Endothelial cell of umbilical vein (primary cell): ENCODE data around the gene SCTR. TPM values are rescaled to one million over a fixed set of nuclear protein-coding genes. Genes with fewer than 3 reads are reported as not detected.

Experiments used
- BruUV-seq: library from RNA; stranded (reverse); fragments of 400-500 nt; replicated peaks from 2 replicates; lab custom pipeline; 2021; lab: Mats Ljungman, UMichigan
- CTCF ChIA-PET: fragments of 300-600, 350-600 bp; sonication (Branson Sonifier 250); formaldehyde crosslinking; loops from one replicate; lab custom pipeline; 2021; ENCODE audit warnings: antibody characterized with exemption, inconsistent platforms; lab: Charles Lee
- POLR2A ChIA-PET: fragments of 300-600, 350-600 bp; sonication (Branson Sonifier 250); formaldehyde crosslinking; loops from one replicate; lab custom pipeline; 2021; ENCODE audit warnings: antibody characterized with exemption, inconsistent platforms; lab: Charles Lee
- DNase-seq: peaks from one replicate; pipeline ENCODE4 v3.0.0-alpha.2; 2011; ENCODE audit warnings: low read depth, low spot score
- FAIRE-seq: peaks from 2 replicates; lab custom pipeline; 2011; peaks lifted over from hg19 to GRCh38; lab: Jason Lieb, UNC
- H2AFZ ChIP-seq: 2 replicates; pipeline ENCODE4 v1.6.0; 2012; ENCODE audit warnings: low read depth, low read length, control low read depth, inconsistent platforms
- H3K27ac ChIP-seq: 2 replicates; pipeline ENCODE4 v1.5.1; 2011; ENCODE audit warnings: low read depth, mild to moderate bottlenecking, control low read depth, low read length, moderate library complexity; ENCODE audit not compliant: insufficient read depth
- H3K27me3 ChIP-seq, 2 experiments: 2 replicates each; pipeline versions ENCODE4 v1.6.0 to v1.6.1; 2011; ENCODE audit warnings: low read length in 2 of 2, mixed read lengths in 1 of 2; ENCODE audit not compliant: control insufficient read depth in 2 of 2, insufficient read depth in 2 of 2
- H3K36me3 ChIP-seq, 2 experiments: 2 replicates in 1 of 2; 3 replicates in 1 of 2; pipeline ENCODE4 v1.5.1; 2011; ENCODE audit warnings: low read length in 2 of 2, mild to moderate bottlenecking in 1 of 2, moderate library complexity in 1 of 2; ENCODE audit not compliant: control insufficient read depth in 2 of 2, insufficient read depth in 2 of 2; ENCODE audit errors: extremely low read depth in 1 of 2
- H3K4me1 ChIP-seq: 3 replicates; pipeline ENCODE4 v1.5.1; 2011; ENCODE audit warnings: mild to moderate bottlenecking, low read length; ENCODE audit not compliant: control insufficient read depth, insufficient read depth; ENCODE audit errors: extremely low read depth
- H3K4me2 ChIP-seq: 2 replicates; pipeline ENCODE4 v1.6.1; 2011; ENCODE audit warnings: low read length, control low read depth, mixed read lengths; ENCODE audit not compliant: insufficient read depth
- H3K4me3 ChIP-seq, 3 experiments: fragments of 200-600 bp in 1 of 3; sonication (generic), shearing (Covaris generic) in 1 of 3; replicated peaks in 1 of 3; 2 replicates each; pipeline ENCODE4 v1.5.1; 2011 to 2016; ENCODE audit warnings: control low read depth in 3 of 3, low read length in 3 of 3, mild to moderate bottlenecking in 2 of 3, inconsistent platforms in 1 of 3, low read depth in 1 of 3, moderate library complexity in 1 of 3; ENCODE audit not compliant: insufficient read depth in 1 of 3
- H3K79me2 ChIP-seq: 2 replicates; pipeline ENCODE4 v1.6.0; 2012; ENCODE audit warnings: low read length, inconsistent platforms; ENCODE audit not compliant: control insufficient read depth, insufficient read depth
- H3K9ac ChIP-seq: replicated peaks from 2 replicates; pipeline ENCODE3; 2011; ENCODE audit warnings: low read length, control low read depth; ENCODE audit not compliant: insufficient read depth; ENCODE audit errors: extremely low read depth
- H3K9me1 ChIP-seq: replicated peaks from 3 replicates; pipeline ENCODE4 v1.6.0; 2011; ENCODE audit warnings: mild to moderate bottlenecking, low read length; ENCODE audit not compliant: control insufficient read depth, insufficient read depth; ENCODE audit errors: extremely low read depth
- H3K9me3 ChIP-seq: replicated peaks from 2 replicates; pipeline ENCODE4 v1.5.1; 2012; ENCODE audit warnings: low read length, inconsistent platforms; ENCODE audit not compliant: control insufficient read depth, insufficient read depth
- H4K20me1 ChIP-seq: replicated peaks from 2 replicates; pipeline ENCODE3; 2011; ENCODE audit warnings: mild to moderate bottlenecking, low read length; ENCODE audit not compliant: control insufficient read depth, insufficient read depth; ENCODE audit errors: extremely low read depth
- EZH2 ChIP-seq: IDR thresholded peaks from 2 replicates; pipeline ENCODE4 v1.6.1; 2012; ENCODE audit warnings: borderline replicate concordance, low read depth, mild to moderate bottlenecking, moderate library complexity, low read length, inconsistent platforms; ENCODE audit not compliant: severe bottlenecking
- FOS ChIP-seq: IDR thresholded peaks from 2 replicates; pipeline ENCODE4 v1.6.1; 2011; ENCODE audit warnings: mild to moderate bottlenecking, low read length, moderate library complexity, borderline replicate concordance; ENCODE audit not compliant: insufficient read depth
- GATA2 ChIP-seq: IDR thresholded peaks from 2 replicates; pipeline ENCODE4 v1.7.0; 2011; ENCODE audit warnings: low read depth, mild to moderate bottlenecking, moderate library complexity, mixed read lengths, low read length; ENCODE audit not compliant: insufficient read length, insufficient read depth
- JUN ChIP-seq: IDR thresholded peaks from 2 replicates; pipeline ENCODE4 v1.6.1; 2011; ENCODE audit warnings: borderline replicate concordance, low read depth; ENCODE audit not compliant: insufficient read length, insufficient read depth
- POLR2A ChIP-seq: IDR thresholded peaks from 2 replicates; pipeline ENCODE4 v1.6.1; 2012; ENCODE audit warnings: low read depth, mild to moderate bottlenecking, control low read depth, low read length
- POLR2AphosphoS5 ChIP-seq: IDR thresholded peaks from 2 replicates; pipeline ENCODE4 v1.6.1; 2012; ENCODE audit warnings: low read depth, mild to moderate bottlenecking, control low read depth, low read length, moderate library complexity; ENCODE audit not compliant: insufficient read depth
- dilution Hi-C: fragments of 300-500 bp; cut with MboI; formaldehyde crosslinking; loops from one replicate; pipeline ENCODE4 v1.15.0; 2019; ENCODE audit warnings: low sequenced_read_pairs; ENCODE audit not compliant: extremely low pct_ligation_motif_present
- intact Hi-C: fragments of 100-400 bp; cut with micrococcal nuclease; formaldehyde crosslinking; loops from one replicate; pipeline ENCODE4 v1.10.0; 2022
- polyA plus RNA-seq, 4 experiments: library from polyadenylated mRNA; depleted of rRNA in 3 of 4; stranded (reverse) in 3 of 4; unstranded in 1 of 4; fragments of >200 nt; gene quantifications; 2 replicates each; pipeline versions ENCODE4 v1.2.1 to v1.2.3, GENCODE V29; 2011 to 2012; ENCODE audit warnings: missing spikeins in 1 of 4
- total RNA-seq: library from RNA; stranded (reverse); gene quantifications from 2 replicates; pipeline ENCODE4 v1.2.3, GENCODE V29; 2021
- TF ChIP-seq, protein P1 (sequence below): IDR thresholded peaks from 2 replicates; pipeline ENCODE4 v1.6.1; 2011; ENCODE audit not compliant: insufficient read depth, insufficient read length

The SCTR gene
- total and polyA plus RNA-seq, 2 donors (not counting 3 experiments of a cell fraction or from before 2014, with no cell fraction given), result not detected

GRCh38 chr2:119546447-119546767 is 22.1 kb upstream of the SCTR start:
- POLR2A ChIA-PET, result no interaction called here
- dilution Hi-C loops, result no loop called here
- no peaks in the 10 kb centered on the region for H4K20me1 ChIP-seq
- CTCF ChIA-PET, result interaction anchor here (1.0 kb wide), 1 partner anchor 9 kb away, joined by 3 read pairs; no protein-coding TSS in a partner anchor
- H3K27ac ChIP-seq, result no peak overlapping the region
- H2AFZ ChIP-seq, result no peak overlapping the region
- DNase-seq, result no peak
- no peak overlapping the region for H3K9ac ChIP-seq
- no peak for FAIRE-seq
- peaks cover 4% of the 10 kb centered on the region for H3K4me1 ChIP-seq
- BruUV-seq, result no TSS peak
- H3K36me3 ChIP-seq, result no peaks in the 10 kb centered on the region
- no peak overlapping the region for H3K4me3 ChIP-seq
- H3K4me2 ChIP-seq, result no peak overlapping the region
- no peak for TF ChIP-seq POLR2A
- TF ChIP-seq, protein P1, sequence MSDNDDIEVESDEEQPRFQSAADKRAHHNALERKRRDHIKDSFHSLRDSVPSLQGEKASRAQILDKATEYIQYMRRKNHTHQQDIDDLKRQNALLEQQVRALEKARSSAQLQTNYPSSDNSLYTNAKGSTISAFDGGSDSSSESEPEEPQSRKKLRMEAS, result no peak
- no peak for TF ChIP-seq POLR2AphosphoS5
- no peak for TF ChIP-seq EZH2
- TF ChIP-seq FOS, result no peak
- TF ChIP-seq GATA2, result no peak
- TF ChIP-seq JUN, result no peak
- H3K9me1 ChIP-seq, result no peaks in the 10 kb centered on the region
- H3K9me3 ChIP-seq, result no peaks in the 10 kb centered on the region
- H3K79me2 ChIP-seq, result no peaks in the 10 kb centered on the region
- intact Hi-C loops, result no loop called here
- peaks cover 10 to 22% of the 10 kb centered on the region in 2 experiments for H3K27me3 ChIP-seq

- CTCF ChIA-PET, result interaction anchor here (1.0 kb wide), 1 partner anchor 10 kb away, joined by 3 read pairs; no protein-coding TSS in a partner anchor
- dilution Hi-C loops, result no loop called here
- TF ChIP-seq JUN, result no peak
- no peak for TF ChIP-seq FOS
- Histone ChIP-seq H3K9me1 (no peaks in the 10 kb centered on the region), H3K36me3 (no peaks in the 10 kb centered on the region), H3K4me2 (no peak overlapping the region), H3K9ac (no peak overlapping the region), H3K9me3 (no peaks in the 10 kb centered on the region), H3K4me3 (no peak overlapping the region), H3K4me1 (peaks cover 4% of the 10 kb centered on the region), H4K20me1 (no peaks in the 10 kb centered on the region), H3K27me3 (peaks cover 10 to 22% of the 10 kb centered on the region in 2 experiments), H3K27ac (no peak overlapping the region), H2AFZ (no peak overlapping the region), H3K79me2 (no peaks in the 10 kb centered on the region)
- POLR2A ChIA-PET, result no interaction called here
- no peak for DNase-seq
- no TSS peak for BruUV-seq
- FAIRE-seq, result no peak
- intact Hi-C loops, result no loop called here
These were observed 21.6 kb upstream of the SCTR start for GRCh38 chr2:119545754-119546446.
